NCI-H1694 (cell line): ENCODE results near the gene NRXN3.

ENCODE experiments used
- DNase-seq: peaks from one replicate; lab custom pipeline; 2025; lab: John Stamatoyannopoulos, UW

The NRXN3 gene

DNA sequence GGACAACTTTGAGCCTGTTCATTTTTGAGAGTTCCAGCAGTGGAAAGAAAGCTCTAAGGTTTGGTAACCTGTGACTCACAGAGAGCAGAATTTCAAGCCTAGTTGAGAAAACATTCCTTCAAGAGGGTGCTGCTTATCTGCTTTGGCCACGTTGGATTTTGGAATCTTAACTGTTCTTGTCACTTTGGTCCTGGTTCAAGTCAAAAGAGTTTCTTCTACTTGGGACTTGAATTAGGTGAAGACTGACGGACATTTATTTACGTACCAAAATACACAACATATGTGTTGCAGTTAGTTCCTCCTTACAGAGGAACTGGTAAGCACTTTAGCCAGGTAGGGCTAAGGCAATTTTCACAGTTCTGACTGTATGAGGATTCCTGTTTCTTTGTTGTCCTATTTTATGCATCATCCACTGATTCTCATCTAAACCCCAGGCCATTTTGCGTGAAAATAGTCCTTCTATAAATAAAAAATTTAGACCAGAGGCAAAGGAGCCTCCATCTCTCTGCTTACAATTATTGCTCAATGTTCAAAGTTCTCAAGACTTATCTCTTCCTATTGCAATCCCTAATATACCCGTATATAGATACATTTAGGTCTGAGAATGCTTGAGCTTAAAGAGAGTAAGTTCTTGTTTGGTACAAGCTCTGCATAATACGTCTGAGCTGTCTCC, 1460.3 kb downstream of the NRXN3 start:
- no peak for DNase-seq

DNA sequence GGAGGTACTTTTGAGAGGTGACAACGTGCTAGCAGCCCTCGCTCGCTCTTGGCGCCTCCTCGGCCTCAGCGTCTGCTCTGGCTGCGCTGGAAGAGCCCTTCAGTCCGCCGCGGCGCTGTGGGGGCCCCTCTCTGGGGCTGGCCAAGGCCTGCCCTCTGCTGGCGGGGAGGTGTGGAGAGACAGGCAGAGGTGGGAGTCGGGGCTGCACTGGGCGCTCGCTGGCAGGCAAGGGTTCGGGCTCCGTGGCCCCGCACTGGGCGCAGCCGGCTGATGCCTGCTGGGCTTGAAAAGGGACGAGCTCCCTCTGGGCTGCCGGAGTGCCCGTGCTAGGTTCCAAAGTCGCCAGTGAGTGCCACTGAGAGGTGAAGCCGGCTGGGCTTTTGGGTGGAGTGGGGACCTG, 1461.1 kb downstream of the NRXN3 start:
- no peak for DNase-seq

DNA sequence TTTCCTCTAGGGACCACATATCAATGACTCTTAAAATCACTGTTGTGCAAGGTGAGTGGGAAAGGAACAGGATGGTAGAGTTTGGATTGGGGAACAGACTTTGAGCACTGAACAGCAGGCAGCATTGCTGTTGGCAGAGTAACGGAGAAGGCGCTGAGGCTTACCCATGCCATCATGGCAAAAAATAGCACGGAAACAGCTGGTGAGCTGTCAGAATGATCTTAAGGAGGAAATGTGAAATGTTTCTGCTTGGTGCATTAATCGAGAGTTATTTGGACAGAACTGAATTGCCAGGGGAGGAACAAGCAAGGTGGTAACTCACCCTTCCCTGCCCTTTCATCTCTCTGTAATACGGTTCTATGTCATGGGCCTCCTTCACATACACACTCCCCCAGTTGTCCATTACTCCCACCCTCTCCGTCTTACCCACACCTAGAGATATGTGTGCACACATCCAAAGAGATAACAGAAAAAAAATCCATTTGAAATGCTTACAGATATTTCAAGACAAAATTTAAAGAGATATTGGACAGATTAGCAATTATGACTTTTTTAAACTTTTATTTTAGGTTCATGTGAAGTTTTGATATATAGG, 1468.6 kb downstream of the NRXN3 start:
- DNase-seq: peak; percentile 95

DNA sequence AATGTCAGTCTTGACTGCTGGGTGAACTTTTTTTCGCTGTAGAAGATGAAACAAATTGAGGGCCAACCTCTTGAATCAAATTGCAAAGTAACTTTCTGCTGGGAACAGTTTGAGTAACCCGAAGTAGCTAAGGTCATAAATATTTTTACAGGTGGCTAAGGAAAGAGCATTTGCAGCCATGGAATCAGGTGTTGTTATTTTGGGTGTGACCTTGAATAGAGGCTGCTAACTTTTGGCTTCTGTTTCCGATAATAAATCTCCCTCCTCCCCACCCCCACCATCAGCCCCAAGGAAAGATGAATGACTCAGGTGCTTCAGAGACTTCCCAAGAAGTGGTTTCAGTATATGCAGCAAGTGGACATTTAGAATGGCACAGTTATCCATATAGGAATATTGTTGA, 1469.4 kb downstream of the NRXN3 start:
- DNase-seq: no peak

DNA sequence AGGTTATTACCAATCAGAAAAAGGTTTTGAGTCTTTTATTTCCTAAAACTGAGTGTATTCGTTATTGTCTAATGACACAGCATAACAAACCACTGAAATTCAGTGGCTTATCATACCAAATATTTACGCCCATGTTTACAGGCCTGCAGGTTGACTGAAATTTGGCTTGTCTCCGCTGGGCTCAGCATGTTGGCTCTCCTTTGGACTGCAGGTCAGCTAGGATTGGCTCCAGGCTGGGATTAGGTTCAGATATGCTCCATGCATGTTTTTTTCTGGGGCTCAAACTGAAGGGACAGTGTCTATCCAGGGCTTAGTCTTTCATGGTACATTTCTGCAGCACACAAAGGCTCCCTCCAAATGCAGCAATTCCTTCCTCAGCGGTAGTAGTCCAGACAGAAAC, 1471.2 kb downstream of the NRXN3 start:
- no peak for DNase-seq

DNA sequence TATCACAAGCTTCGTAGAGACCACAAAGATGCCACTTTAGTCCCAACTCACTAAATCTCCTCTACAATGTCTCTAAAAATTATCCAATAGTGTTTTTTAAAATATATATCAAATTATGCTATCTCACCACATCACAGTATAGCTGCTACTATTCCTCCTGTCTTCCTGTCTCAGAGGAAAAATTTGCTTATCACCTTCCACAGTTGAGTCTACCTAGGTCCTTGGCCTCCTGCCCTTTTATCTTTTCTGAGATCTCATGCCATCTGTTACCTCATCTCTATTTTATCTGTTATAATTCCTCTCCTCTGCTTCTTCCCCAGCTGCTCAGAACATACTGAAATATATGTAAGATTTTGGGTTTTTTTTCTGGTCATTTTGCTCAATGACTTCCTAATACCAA, 1473.0 kb downstream of the NRXN3 start:
- no peak for DNase-seq

DNA sequence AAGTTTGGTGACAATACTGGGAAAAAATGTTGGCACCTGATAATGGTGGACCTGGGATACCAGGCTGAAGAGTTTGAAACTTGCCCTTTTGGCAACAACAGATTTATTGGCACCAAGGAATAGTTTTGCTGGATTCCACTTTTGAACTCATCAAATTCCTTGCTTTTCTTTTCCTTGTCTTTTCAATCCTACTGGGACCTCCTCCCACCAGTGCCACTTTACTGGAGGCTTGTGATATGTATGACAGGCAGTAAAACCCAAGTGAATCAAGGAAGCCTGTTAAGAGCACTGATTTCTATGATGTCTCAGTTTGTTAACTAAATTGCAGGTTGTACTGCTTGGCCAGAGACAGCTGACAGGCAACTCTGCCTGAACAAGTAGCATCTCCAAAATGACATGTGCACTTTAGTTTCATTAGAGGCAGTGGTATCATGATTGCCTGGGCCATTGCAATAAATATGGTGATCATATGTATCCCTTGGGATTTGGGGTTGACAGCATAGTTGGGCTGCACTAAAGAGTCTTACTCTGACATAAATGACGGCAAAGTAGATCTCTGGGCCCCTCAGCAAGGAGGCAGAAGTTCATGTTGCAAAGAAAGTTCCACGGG, 1475.7 kb downstream of the NRXN3 start:
- DNase-seq: no peak

DNA sequence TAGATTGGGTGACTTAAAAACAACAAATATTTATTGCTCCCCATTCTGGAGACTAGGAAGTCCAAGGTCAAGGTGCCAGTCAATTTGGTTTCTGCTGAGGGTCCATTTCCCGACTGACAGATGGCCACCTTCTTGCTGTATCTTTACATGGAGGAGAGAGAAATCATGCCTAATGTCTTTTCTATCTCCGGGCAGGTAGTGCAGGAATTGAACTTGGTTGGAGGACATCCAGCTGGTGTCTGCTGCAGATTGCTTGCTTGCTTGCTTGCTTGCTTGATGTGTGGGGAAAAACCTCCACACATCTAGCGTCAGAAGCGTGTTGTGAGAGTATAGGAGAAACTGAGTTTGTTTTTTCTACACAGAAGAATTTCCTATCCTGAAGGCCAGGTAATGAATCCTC, 1479.7 kb downstream of the NRXN3 start:
- DNase-seq: no peak

DNA sequence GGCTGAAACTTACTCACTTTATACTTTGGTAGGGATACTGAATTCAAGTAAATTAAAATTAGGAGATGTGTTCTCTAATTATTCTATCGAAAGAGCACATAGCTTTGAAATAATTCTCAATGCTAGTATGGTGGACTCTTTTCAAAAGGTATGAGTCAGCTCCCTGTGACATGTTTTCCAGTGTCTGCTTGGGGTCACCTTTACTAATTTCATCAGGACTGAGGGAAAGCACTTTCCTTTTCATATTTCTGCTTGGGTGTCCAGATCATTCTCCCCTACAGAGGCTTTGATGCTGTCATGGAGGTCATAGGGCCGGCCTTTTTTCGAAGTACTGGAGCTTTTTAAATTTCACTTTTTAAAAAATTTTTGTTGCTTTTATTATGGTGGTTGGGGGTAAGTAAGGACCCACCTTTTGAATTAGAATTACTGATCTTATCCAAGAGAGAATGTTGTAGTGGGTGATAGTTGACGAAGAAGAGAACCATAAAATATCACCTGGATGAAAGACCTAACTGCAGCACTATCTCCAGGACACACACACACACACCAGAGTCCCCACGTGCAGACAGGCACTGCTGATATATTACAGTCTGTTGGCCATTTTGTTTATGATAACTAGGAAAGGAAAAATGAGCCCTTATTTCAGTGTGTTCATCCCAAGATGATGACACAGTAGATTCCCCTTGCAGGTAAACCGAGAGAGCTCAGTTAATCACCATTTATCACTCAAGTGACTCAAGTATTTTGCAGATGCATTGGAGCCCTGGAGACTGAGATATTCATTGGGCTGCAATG, 1482.5 kb downstream of the NRXN3 start:
- no peak for DNase-seq

DNA sequence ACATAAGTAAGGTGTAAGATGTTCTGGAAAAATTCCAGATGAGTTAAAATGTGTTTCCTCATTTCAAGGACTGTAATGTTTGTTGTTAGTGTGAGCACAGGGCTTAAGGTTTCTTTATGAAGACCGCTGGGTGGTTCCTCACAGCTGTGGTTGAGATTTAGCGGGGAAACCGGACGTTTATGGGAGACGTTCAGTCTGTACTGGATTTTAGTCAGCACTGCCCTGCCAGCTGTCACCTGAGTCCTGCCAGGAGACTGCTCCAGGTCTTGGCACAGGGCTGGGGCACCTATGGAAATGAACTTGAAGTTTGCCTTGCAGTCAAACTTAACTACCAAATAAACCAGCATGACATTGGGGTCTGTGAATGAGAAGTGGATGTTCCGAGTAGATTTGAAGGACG, 1485.9 kb downstream of the NRXN3 start:
- DNase-seq: peak; percentile 81

DNA sequence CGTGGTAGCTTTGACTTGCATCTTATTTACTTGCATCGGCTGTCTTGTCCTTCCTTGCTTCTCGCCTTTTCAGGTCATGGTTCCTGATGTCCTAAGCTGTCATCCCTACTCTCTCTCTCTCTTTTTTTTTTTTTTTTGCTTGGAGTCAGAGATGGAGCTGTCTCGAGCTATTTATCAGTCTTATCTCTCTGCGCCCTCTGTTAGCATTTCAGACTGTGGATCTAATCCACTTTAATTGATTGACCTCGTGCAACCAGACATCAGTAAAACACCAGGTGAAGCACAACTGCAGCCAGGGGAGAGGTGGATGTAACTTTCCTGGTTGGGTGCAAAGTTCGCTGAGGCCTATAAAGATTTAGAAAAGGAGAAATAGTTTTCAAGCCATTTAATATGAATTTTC, 1486.3 kb downstream of the NRXN3 start:
- no peak for DNase-seq

DNA sequence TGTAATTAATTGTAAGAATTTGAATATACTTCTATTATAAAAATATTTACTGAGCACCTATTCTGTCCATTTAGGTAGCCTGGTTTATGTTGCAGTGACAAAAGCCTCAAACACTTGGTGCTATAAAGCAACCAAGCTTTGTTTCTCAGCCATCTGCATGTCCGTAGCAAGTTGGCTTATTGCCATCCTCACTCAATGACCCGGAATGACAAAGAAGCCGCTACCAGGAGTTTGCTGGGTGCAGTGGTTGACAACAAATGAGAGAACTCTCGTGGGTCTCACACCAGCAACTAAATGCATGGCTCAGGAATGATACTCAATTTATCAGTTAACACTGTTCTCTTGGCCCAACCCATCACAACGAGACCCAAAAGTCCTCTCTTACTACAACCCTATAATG, 1488.0 kb downstream of the NRXN3 start:
- DNase-seq: peak; percentile 40

DNA sequence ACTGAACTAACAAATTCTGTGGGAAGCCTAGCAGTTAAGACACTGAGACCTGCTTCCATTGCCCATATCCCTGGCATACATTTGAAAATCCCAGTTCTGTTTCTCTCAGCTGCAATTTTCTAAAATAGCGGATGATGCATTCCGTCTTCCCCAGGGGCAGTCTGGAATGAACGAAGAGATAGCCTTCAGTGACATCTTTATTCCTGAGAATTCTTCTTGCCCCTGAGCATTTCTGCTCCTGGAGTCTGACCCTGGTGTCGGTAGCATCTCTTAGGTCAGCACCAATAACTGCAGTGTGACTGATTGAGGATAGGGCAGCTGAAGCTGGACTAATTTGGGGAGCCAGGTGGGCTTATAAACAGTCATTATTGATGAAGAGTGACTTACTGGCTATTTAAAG, 1488.6 kb downstream of the NRXN3 start:
- DNase-seq: no peak

DNA sequence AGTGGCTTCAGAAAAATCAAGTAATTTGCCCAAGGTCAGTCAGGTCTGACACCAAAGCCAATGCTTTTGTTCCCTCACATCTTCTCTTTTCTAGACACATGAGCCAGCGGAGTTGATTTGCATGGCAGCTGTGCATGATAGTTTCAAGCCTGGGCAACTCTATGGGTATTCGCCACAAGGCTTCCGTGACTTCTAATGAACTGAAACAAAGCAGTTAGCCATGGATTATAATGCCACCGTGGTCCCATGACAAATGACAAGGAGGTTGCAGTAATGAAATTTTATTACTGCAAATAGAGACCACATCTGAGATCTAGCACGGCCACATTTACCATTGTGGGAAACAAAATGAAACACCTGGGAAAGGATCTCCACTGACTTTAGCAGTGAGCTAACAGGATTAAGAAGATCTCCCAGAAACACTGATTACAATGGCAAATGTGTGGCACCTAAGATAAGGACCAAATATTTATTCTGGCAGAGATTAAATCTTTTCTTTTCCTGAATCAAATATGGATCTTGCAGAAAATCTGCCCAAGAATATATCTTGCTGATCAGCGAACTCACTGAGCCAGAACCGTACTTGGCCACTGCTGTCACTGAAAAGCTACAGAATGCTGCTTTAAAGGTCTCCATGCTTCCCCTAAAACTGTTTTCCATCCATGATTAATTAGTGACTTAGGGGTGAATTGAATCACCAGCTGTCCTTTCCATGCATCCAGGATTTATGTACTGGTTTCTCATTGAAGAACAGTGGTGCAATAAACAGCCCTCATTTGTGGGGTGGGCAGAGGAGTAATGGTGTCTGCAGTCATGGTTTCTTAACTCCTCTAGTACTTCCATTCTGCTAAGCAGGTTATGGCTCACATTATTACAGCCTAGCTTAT, 1490.1 kb downstream of the NRXN3 start:
- peak; percentile 88 for DNase-seq

DNA sequence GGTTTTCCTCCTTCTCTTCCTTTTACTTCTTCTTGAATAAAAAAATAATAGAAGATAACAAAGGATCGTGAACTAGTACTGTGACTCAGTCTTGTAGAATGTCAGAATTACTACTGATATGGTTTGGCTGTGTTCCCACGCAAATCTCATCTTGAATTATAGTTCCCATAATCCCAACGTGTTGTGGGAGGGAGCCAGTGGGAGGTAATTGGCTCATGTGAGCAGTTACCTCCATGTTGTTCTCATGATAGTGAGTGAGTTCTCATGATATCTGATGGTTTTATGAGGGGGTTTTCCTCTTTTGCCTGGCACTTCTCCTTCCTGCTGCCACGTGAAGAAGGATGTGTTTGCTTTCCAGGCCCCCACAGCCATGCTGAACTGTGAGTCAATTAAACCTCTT, 1491.6 kb downstream of the NRXN3 start:
- DNase-seq: no peak

DNA sequence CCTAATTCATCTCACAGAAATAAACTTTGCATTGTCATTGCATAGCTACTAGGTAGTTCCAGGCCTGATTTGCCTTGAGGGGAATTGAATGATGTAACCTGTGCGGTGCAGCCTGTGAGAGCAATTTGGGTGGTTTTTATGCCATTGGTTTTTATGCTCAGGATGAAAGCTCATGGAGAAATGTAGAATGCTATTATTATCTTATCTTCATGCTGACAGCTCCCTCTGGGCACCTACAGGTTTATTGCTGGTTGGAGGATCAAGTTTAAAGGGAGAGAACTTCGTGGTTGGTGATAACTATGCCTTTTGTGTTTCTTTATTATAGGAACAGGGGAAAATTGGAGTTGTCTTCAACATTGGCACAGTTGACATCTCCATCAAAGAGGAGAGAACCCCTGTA, 1493.3 kb downstream of the NRXN3 start:
- no peak for DNase-seq

DNA sequence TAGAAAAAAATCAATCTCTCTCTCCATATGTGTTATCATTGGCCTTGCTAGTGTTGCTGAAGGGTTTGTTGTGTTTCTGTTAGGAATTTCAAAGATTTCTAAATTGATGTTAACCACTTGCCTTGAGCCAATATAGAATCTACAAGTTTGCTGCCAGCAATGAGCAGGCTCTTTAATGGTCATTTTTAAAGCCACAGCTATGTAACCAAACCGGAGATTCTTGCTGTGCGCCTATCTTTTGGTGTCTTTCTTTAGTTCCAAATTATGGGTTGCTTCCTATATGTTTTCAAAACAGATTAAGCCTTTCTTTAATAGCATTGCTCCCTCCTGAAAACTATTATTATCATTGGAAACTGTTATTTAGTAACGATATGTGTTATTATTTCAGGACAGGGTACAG, 1495.4 kb downstream of the NRXN3 start:
- DNase-seq: no peak

DNA sequence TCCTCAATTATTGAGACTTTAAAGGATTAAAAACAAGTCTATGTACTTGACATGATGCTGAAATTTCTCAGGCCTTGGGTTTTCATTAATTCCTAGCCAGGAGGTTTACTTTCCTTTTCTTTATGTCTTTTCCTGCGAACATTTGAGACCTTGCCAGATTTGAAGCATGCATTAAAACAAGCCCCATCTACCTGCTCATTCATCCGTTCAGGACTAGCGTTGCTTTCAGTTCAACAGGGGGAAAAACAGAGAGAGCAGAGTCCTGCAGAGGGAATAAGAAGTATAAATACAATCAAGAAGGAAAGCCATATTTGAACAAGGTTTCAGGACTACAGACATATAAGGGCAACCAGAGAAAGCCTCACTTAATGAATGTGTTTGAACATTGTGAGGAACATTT, 1498.8 kb downstream of the NRXN3 start:
- DNase-seq: peak; percentile 93

DNA sequence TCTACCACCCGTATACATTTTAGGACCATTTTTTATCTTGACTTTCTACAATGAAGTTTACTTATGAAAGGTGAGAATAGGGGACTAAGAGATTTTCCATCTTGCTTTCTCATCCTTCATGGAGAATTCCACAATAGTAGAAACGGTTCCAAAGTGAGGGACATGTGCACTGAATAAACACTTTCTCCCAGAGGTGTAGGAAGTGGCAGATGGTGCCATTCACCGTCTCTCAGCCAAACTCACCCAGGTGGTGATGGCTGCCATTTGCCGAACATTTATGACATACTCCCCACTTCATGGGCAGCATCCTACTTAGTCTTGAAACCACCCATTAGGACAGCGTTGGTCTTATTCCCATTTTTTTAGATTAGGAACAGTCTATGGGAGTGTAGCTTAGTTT, 1500.6 kb downstream of the NRXN3 start:
- DNase-seq: peak; percentile 27

DNA sequence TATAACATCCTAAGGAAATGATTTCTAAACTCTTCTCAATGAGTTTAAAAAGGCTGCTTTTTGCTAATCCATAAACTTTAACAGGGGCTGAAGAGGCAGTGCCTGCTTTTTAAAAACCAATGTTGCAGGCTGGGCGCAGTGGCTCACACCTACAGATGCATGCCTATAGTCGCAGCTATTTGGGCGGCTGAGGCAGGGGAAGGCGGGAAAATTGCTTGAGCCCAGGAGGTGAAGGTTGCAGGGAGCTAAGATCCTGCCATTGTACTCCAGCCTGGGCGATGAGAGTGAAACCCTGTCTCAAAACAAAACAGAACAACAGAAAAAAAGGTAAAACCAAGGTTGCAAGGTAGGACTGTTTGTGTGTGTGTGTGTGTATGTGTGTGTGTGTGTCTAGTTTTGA, 1509.9 kb downstream of the NRXN3 start:
- DNase-seq: no peak

DNA sequence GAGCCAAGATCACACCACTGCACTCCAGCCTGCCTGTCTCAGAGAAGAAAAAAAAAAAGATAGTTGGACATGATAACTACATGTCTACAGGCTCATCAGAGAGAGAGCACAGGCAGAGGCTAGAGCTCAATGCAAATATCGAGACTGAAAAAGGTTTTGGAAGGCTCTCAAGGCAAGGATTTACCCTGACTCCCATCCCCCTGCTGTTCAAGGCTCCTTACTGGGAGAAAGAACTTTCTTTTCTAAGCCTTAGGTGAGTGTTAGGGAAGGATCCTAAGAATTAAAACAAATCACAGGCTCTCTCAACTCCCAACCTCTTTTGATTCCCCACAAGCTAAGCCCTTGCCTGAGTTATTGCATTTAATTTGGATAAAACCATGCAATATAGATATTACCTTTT, 1516.0 kb downstream of the NRXN3 start:
- no peak for DNase-seq

DNA sequence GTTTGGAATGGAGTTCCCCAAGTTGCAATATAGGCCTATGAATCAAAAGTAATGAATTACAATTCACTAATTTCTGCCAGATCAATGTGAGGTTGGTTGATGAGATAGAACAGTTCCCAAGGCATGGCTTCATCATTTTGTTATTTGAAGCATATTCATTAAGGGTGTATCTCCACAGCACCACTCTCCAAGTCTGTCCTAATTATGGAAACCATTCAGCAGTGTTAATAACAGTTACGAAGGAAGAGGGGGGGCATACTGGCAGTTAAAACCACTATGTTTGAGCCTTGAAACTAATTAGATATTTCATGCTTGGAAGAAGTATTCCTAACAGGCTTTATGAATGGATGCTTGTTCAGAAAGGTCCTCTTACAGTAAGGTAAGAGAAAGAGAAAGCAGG, 1520.8 kb downstream of the NRXN3 start:
- DNase-seq: no peak
